ENCODE measurements around the gene LPP. TPM values are rescaled to one million over a fixed set of nuclear protein-coding genes. Genes with fewer than 3 reads are reported as not detected.
"Not testable (repeated sequence)": the region's sequence is repeated elsewhere in the genome, so short reads cannot be mapped to it uniquely, and the experiment has no call there.

The LPP gene
- total RNA-seq, 1 donor from 2014 or later: 218 TPM

DNA sequence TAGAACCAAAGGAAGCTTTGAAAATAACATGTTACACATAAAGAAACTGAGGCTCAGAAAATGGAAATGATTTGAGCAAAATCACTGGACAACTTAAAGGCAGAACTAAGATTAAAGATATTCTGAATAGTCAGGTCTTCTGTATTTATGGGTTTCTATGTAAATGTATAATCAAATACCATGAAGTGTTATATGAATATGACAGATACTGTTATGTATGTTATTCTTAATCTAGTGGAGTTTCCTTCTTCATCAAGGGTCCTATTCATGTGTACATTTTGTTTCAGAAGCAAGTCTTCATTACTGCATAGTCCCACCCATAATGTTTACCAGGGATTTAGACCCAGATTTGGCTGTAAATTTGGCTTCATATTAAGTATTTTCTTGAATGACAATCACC lies 547.0 kb downstream of the LPP start:
- no peak for DNase-seq (ENCODE audit: low read depth)
- Histone ChIP-seq H3K36me3 (ENCODE audit: control insufficient read depth, insufficient read depth, low read length) (no peaks in the 10 kb centered on the region), H3K27me3 (ENCODE audit: control insufficient read depth, insufficient read depth, low read length) (no peaks in the 10 kb centered on the region), H3K4me3 (ENCODE audit: low read depth, low read length) (no peak overlapping the region)
- TF ChIP-seq, protein P1, sequence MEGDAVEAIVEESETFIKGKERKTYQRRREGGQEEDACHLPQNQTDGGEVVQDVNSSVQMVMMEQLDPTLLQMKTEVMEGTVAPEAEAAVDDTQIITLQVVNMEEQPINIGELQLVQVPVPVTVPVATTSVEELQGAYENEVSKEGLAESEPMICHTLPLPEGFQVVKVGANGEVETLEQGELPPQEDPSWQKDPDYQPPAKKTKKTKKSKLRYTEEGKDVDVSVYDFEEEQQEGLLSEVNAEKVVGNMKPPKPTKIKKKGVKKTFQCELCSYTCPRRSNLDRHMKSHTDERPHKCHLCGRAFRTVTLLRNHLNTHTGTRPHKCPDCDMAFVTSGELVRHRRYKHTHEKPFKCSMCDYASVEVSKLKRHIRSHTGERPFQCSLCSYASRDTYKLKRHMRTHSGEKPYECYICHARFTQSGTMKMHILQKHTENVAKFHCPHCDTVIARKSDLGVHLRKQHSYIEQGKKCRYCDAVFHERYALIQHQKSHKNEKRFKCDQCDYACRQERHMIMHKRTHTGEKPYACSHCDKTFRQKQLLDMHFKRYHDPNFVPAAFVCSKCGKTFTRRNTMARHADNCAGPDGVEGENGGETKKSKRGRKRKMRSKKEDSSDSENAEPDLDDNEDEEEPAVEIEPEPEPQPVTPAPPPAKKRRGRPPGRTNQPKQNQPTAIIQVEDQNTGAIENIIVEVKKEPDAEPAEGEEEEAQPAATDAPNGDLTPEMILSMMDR (IDR thresholded peaks at IDR 0.05; ENCODE audit: insufficient read depth, low read length, poor library complexity, severe bottlenecking): no peak

DNA sequence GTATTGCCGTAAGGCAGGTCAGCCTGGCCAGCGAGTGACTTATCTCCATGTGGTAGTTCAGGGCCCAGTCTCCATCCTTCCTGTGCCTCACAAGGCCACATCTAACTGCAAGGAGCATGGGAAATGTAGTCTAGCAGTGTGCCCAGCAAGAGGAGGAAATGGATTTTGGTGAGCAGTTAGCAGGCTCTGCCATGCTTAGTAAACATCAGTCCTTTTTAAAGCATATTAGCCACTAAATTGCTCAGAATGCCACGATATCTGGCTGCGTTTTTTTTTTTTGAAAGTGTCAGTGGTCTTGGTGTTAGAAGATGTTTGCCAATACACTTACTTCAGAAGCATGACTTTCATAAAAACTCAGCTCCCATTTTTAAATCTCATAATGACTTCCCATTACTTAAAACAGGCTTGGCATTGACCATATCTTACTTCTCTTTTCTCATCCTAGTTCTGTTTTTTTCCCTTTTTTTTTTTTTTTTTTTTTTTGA lies 547.6 kb downstream of the LPP start:
- no peaks in the 10 kb centered on the region for H3K36me3 ChIP-seq (ENCODE audit: control insufficient read depth, insufficient read depth, low read length)
- no peaks in the 10 kb centered on the region for H3K27me3 ChIP-seq (ENCODE audit: control insufficient read depth, insufficient read depth, low read length)
- TF ChIP-seq, protein P1 (IDR thresholded peaks at IDR 0.05; ENCODE audit: insufficient read depth, low read length, poor library complexity, severe bottlenecking): no peak
- DNase-seq (ENCODE audit: low read depth): no peak
- no peak overlapping the region for H3K4me3 ChIP-seq (ENCODE audit: low read depth, low read length)

DNA sequence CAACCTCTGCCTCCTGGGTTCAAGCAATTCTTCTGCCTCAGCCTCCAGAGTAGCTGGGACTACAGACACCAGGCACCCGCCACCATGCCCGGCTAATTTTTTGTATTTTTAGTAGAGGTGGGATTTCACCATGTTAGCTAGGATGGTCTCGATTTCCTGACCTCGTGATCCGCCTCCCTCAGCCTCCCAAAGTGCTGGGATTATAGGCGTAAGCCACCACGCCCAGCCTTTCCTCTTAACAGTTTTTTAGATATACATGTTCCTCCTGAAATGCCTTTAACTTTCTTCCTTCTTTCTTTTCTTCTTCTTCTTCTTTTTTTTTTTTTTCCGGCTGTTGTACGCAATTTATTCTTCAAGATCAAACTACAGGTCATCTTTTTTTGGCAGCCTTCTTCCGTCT lies 548.1 kb downstream of the LPP start:
- DNase-seq (ENCODE audit: low read depth); H3K36me3 ChIP-seq (ENCODE audit: control insufficient read depth, insufficient read depth, low read length); H3K27me3 ChIP-seq (ENCODE audit: control insufficient read depth, insufficient read depth, low read length); H3K4me3 ChIP-seq (ENCODE audit: low read depth, low read length): not testable (repeated sequence)

DNA sequence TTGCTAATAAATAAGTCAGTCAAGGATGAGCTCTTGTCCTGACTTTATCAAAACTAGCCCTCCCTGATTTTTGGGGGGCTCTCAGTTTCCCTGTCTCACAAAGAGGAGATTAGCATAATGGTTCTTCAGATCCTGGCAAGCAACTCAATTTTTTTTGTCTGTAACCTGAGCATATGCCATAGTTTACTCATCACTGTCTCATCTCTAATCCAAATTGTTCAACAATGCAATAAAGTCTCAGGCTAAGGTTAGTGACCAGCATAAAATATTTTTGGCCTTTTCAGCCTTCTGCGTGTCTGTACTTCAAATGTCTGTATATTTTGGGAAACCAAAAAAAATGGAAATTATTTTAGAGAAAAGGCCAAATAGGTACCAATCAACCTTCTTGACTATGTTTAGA lies 552.2 kb downstream of the LPP start:
- TF ChIP-seq, protein P1 (IDR thresholded peaks at IDR 0.05; ENCODE audit: insufficient read depth, low read length, poor library complexity, severe bottlenecking): no peak
- Histone ChIP-seq H3K27me3 (ENCODE audit: control insufficient read depth, insufficient read depth, low read length) (no peaks in the 10 kb centered on the region), H3K36me3 (ENCODE audit: control insufficient read depth, insufficient read depth, low read length) (no peaks in the 10 kb centered on the region), H3K4me3 (ENCODE audit: low read depth, low read length) (no peak overlapping the region)
- no peak for DNase-seq (ENCODE audit: low read depth)

DNA sequence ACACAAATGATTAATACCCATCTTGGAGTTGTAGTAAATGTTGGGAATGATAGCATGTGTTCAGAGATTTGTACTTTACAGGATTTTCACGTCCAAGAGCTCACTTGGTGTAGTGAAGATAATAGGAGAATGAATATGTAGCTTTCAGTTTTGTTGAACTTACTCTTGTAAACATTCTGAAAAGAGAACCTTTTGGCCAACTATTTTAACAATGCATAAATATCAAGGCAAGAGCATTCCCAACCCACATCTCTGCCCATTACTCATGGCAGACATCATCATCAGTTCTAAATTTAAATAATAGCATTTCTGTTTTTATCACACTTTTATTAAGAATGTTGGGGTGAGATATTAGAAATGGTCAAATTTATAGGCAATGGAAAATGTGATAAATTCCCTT lies 552.6 kb downstream of the LPP start:
- Histone ChIP-seq H3K36me3 (ENCODE audit: control insufficient read depth, insufficient read depth, low read length) (no peaks in the 10 kb centered on the region), H3K4me3 (ENCODE audit: low read depth, low read length) (no peak overlapping the region), H3K27me3 (ENCODE audit: control insufficient read depth, insufficient read depth, low read length) (no peaks in the 10 kb centered on the region)
- TF ChIP-seq, protein P1 (IDR thresholded peaks at IDR 0.05; ENCODE audit: insufficient read depth, low read length, poor library complexity, severe bottlenecking): no peak
- DNase-seq (ENCODE audit: low read depth): no peak

DNA sequence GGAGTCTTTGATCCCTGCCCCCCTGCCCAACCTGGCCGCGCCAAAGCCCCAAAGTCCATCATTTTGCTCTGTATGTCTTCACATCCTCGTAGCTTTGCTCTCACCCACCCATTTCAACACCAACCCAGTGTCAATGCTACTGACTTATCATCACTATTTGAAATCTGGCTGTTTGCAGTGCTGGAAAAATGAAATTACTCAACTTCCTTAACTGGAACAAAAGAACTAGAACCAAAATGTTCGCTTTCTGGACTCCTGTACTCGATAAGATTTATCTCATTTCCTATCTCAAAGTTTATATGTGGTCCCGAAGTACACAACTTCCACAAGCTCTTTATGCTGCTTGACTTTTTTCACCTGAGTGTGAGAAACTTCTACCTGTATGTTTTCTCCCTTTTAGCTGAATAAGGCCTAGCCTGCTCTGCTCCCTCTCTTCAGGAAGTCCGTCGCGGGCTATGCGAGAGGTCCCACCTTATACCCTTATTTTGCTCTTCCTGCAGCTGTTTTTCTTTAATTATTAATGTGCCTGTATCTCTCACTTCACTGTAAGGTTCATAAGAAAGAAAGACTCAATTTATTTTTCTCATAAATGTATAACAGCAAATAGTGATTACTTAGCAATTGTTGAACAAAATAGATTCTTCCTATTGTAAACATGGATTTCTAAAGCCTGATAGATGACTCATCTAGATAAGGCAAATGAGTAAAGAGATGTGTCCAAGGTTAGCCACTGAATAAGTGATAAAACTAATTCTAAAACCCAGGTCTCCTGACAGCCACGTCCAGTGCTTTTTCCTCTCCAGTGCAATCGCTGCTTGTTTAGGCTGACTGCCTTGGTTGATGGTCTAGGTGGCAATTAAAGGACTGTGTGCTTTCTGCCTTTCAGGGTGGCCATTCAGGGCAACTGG lies 553.7 kb downstream of the LPP start:
- DNase-seq (ENCODE audit: low read depth): no peak
- H3K36me3 ChIP-seq (ENCODE audit: control insufficient read depth, insufficient read depth, low read length): no peaks in the 10 kb centered on the region
- H3K4me3 ChIP-seq (ENCODE audit: low read depth, low read length): no peak overlapping the region
- no peaks in the 10 kb centered on the region for H3K27me3 ChIP-seq (ENCODE audit: control insufficient read depth, insufficient read depth, low read length)
- TF ChIP-seq, protein P1 (IDR thresholded peaks at IDR 0.05; ENCODE audit: insufficient read depth, low read length, poor library complexity, severe bottlenecking): no peak

Data from kidney epithelial cell (primary cell).